Measurements from ENCODE around the gene SH2D1B. TPM values are rescaled to one million over a fixed set of nuclear protein-coding genes. Genes with fewer than 3 reads are reported as not detected.

SH2D1B gene
- total RNA-seq, 3 donors from 2014 or later, result 0.33 TPM; not detected in 2

DNA sequence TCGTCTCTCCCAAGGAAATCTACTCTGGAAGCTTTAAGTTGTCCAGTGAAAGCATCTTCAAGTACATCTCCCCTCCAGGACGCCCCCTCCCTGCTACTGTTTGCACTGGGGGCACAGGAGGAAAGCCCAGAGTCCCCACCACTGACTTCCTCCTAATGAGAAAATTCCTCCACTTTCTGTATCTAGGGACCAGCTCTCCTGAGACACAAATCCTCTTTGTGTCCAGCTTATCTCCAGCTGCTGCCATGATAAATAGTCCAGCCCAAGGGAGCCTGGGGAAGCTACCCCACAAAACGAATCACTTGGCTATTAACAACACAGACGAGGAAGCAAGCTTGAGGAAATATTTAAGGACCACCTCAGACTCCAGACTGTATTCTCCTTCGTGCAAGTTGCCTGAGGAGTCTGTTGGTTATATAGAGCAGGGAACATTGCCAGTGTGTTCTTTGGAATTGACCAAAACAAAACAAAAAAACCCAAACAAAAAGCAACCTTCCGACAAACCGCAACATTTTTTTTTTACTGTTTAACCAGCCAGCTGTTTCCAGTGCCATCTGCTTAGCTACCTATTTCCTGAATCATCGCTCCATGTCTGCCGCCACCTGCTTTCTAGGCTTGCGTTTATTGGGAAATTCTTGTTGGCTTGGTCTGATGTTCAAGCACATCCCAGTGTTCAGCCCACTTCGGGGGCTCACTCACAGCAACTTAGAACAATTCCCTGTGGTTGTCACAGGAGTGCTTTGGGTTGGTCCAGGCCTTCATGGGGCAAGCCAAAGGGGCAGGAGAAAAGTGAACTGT, 22.7 kb downstream of the SH2D1B start:
- no peak overlapping the region for H3K27ac ChIP-seq
- H3K4me3 ChIP-seq, result no peak overlapping the region
- intact Hi-C loops (cut with DNase I; ENCODE audit: low total_unique reads), result no loop called here
- TF ChIP-seq POLR2A (IDR thresholded peaks at IDR 0.05), result no peak
- TF ChIP-seq, protein P1, sequence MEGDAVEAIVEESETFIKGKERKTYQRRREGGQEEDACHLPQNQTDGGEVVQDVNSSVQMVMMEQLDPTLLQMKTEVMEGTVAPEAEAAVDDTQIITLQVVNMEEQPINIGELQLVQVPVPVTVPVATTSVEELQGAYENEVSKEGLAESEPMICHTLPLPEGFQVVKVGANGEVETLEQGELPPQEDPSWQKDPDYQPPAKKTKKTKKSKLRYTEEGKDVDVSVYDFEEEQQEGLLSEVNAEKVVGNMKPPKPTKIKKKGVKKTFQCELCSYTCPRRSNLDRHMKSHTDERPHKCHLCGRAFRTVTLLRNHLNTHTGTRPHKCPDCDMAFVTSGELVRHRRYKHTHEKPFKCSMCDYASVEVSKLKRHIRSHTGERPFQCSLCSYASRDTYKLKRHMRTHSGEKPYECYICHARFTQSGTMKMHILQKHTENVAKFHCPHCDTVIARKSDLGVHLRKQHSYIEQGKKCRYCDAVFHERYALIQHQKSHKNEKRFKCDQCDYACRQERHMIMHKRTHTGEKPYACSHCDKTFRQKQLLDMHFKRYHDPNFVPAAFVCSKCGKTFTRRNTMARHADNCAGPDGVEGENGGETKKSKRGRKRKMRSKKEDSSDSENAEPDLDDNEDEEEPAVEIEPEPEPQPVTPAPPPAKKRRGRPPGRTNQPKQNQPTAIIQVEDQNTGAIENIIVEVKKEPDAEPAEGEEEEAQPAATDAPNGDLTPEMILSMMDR (IDR thresholded peaks at IDR 0.05), result no peak
- no peak for TF ChIP-seq POLR2AphosphoS5 (IDR thresholded peaks at IDR 0.05)
- no peaks in the 10 kb centered on the region for H3K9me3 ChIP-seq
- no peaks in the 10 kb centered on the region for H3K27me3 ChIP-seq
- DNase-seq (ENCODE audit: low spot score in 2 of 2), result no peak
- no peaks in the 10 kb centered on the region for H3K36me3 ChIP-seq
- no peaks in the 10 kb centered on the region for H3K4me1 ChIP-seq

DNA sequence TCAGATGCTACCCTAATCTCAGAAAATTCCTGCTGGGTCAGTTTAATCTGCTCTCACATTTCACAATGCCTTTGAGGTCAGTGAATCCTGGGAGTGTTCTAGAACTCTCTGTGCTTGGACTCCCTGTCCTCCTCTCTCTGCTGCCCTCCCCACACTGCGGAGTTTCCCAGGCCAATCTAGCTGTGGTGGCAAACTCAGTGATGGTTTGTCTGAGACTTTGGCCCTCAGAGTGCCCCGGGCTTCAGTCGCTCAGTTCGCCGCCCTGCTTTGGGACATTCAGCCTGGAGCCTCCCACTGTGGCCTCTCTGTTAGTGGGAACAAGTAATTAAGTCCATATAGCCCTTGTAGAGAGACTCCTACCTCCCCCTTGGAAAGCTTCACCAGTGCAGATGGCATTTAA, 23.3 kb downstream of the SH2D1B start:
- intact Hi-C loops (cut with DNase I; ENCODE audit: low total_unique reads), result no loop called here
- no peaks in the 10 kb centered on the region for H3K9me3 ChIP-seq
- TF ChIP-seq POLR2A (IDR thresholded peaks at IDR 0.05) (no peak), POLR2AphosphoS5 (IDR thresholded peaks at IDR 0.05) (no peak)
- TF ChIP-seq, protein P1 (IDR thresholded peaks at IDR 0.05), result no peak
- H3K36me3 ChIP-seq, result no peaks in the 10 kb centered on the region
- H3K27ac ChIP-seq, result no peak overlapping the region
- H3K4me1 ChIP-seq, result no peaks in the 10 kb centered on the region
- H3K4me3 ChIP-seq, result no peak overlapping the region
- DNase-seq (ENCODE audit: low spot score in 2 of 2), result no peak
- H3K27me3 ChIP-seq, result no peaks in the 10 kb centered on the region

DNA sequence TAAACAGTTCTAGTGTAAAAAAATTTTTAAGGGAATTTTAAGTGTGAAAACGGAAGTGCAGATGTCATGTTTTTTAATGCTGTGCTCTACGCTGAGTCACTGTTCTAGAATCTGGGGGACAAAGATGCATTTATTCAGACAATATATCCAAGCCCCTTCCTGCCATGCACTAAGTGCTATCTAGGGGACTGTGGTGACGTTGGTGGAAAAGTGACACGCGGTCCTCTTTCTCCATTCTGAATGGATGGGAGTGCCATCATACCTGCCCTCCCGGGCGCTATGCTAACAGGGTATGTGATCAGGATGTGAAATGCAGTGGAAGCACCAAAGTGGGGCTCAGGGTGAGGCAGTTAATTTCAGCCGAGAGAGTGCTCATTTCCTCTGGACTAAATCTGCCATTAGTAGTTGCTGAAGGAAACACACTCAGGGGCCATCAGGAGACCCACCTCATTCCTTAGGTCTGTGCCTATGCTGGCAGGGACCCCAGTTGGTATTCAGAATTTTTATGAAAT, 23.8 kb downstream of the SH2D1B start:
- TF ChIP-seq, protein P1 (IDR thresholded peaks at IDR 0.05), result no peak
- TF ChIP-seq POLR2AphosphoS5 (IDR thresholded peaks at IDR 0.05) (no peak), POLR2A (IDR thresholded peaks at IDR 0.05) (no peak)
- Histone ChIP-seq H3K36me3 (no peaks in the 10 kb centered on the region), H3K9me3 (no peaks in the 10 kb centered on the region), H3K4me3 (no peak overlapping the region), H3K27me3 (no peaks in the 10 kb centered on the region), H3K4me1 (no peaks in the 10 kb centered on the region), H3K27ac (no peak overlapping the region)
- intact Hi-C loops (cut with DNase I; ENCODE audit: low total_unique reads), result no loop called here
- DNase-seq (ENCODE audit: low spot score in 2 of 2), result no peak

DNA sequence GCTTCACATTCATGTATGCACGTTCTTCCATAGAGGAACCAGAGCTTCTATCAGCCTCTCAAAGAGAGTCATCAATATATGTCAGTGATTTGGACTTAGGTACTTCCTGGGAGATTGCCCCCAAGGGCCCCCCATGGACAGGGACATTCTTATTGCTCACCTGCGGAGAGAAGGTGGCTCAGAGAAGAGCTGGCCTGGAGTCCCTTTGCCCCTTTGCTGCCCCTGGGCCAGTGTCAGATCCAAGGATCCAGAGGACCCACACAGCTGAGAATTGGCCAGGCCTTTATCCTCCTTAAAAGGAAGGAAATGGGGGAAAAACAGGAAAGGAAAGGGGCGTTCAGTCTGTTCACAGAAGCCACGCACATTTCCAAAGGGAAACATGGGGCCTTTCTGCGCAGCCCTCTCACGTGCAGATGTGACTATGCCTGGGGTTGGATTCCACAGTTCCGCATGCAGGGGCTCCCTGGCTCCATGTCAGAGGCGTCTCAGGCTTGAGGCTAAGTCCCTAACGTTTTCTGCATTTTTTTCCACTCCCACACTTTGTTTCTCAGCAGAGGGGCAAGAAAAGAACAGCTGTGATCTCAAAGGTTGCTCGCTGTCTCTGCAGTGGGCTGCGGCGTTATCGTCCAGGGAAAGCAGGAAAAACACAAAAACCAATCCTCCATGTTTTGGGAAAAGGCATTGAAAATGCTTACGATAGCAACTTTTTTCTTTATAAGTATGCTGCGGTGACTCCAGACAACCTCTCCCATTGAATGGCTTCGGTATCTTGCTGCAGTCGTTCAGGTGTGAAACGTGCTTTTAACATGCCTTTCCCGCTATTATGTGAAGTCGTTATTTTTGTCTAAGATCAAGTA, 24.5 kb downstream of the SH2D1B start:
- no peaks in the 10 kb centered on the region for H3K4me1 ChIP-seq
- no peak for TF ChIP-seq POLR2AphosphoS5 (IDR thresholded peaks at IDR 0.05)
- TF ChIP-seq POLR2A (IDR thresholded peaks at IDR 0.05), result no peak
- TF ChIP-seq, protein P1 (IDR thresholded peaks at IDR 0.05), result no peak
- H3K36me3 ChIP-seq, result no peaks in the 10 kb centered on the region
- no peaks in the 10 kb centered on the region for H3K27me3 ChIP-seq
- no peak overlapping the region for H3K4me3 ChIP-seq
- intact Hi-C loops (cut with DNase I; ENCODE audit: low total_unique reads), result no loop called here
- H3K9me3 ChIP-seq, result no peaks in the 10 kb centered on the region
- DNase-seq (ENCODE audit: low spot score in 2 of 2), result no peak
- no peak overlapping the region for H3K27ac ChIP-seq

Measured in breast epithelium (tissue), 4 donors.